Left ventricle myocardium inferior (tissue), 1 donor: ENCODE data around the gene SDC1. TPM values are rescaled to one million over a fixed set of nuclear protein-coding genes. Genes with fewer than 3 reads are reported as not detected.

Experiments used
- DNase-seq: peaks from one replicate; pipeline ENCODE4 v3.0.0-alpha.2; 2020
- H3K27ac ChIP-seq: fragments of 200-600 bp; replicated peaks from 2 replicates; pipeline ENCODE4 v1.8.0; 2021
- H3K27me3 ChIP-seq: fragments of 200-600 bp; 2 replicates; pipeline ENCODE4 v1.8.0; 2021; ENCODE audit warnings: low read depth
- H3K36me3 ChIP-seq: fragments of 200-600 bp; 2 replicates; pipeline ENCODE4 v1.8.0; 2021
- H3K4me1 ChIP-seq: fragments of 200-600 bp; 2 replicates; pipeline ENCODE4 v1.8.0; 2021
- H3K4me3 ChIP-seq: fragments of 200-600 bp; 2 replicates; pipeline ENCODE4 v1.8.0; 2021; ENCODE audit warnings: mild to moderate bottlenecking, moderate library complexity
- H3K9me3 ChIP-seq: fragments of 200-600 bp; replicated peaks from 2 replicates; pipeline ENCODE4 v1.8.0; 2021
- CTCF ChIP-seq: fragments of 200-600 bp; IDR thresholded peaks from 2 replicates; pipeline ENCODE4 v1.8.0; 2021; ENCODE audit warnings: antibody characterized with exemption, mild to moderate bottlenecking, borderline replicate concordance
- intact Hi-C: fragments of 100-400 bp; cut with micrococcal nuclease; formaldehyde crosslinking; loops from one replicate; pipeline ENCODE4 v1.11.0; 2022
- total RNA-seq: library from RNA; stranded (reverse); fragmentation: NEBNext Ultra II Directional; extraction: Animal tissue kit (Norgen Biotek cat#: 25700); gene quantifications from one replicate; pipeline ENCODE4 v1.2.1, GENCODE V29; 2021
- donor health status: DM: no; HTN: yes; CAD: no; lungs with severe emphysema.

The SDC1 gene
- total RNA-seq, 1 donor from 2014 or later = 0.41 TPM

- H3K4me1 ChIP-seq = no peaks in the 10 kb centered on the region
- no peaks in the 10 kb centered on the region for H3K36me3 ChIP-seq
- no peak overlapping the region for H3K27ac ChIP-seq
- no peak overlapping the region for H3K4me3 ChIP-seq
- DNase-seq = no peak
- intact Hi-C loops = no loop called here
- TF ChIP-seq CTCF = no peak
- no peaks in the 10 kb centered on the region for H3K9me3 ChIP-seq
- H3K27me3 ChIP-seq = no peaks in the 10 kb centered on the region
These were observed 49.7 kb downstream of the SDC1 start for GRCh38 chr2:20175267-20175666.

GRCh38 chr2:20174410-20174809, 50.5 kb downstream of the SDC1 start:
- intact Hi-C loops = no loop called here
- no peak for TF ChIP-seq CTCF
- Histone ChIP-seq H3K9me3 (no peaks in the 10 kb centered on the region), H3K36me3 (no peaks in the 10 kb centered on the region), H3K4me3 (no peak overlapping the region), H3K4me1 (no peaks in the 10 kb centered on the region), H3K27ac (no peak overlapping the region), H3K27me3 (peaks cover 2% of the 10 kb centered on the region)
- DNase-seq = no peak

- intact Hi-C loops = no loop called here
- H3K27ac ChIP-seq = no peak overlapping the region
- H3K27me3 ChIP-seq = peaks cover 8% of the 10 kb centered on the region
- no peaks in the 10 kb centered on the region for H3K4me1 ChIP-seq
- no peaks in the 10 kb centered on the region for H3K9me3 ChIP-seq
- no peak for DNase-seq
- H3K36me3 ChIP-seq = no peaks in the 10 kb centered on the region
- no peak overlapping the region for H3K4me3 ChIP-seq
- no peak for TF ChIP-seq CTCF
These were observed 51.2 kb downstream of the SDC1 start for GRCh38 chr2:20173496-20174402.

- no peak for TF ChIP-seq CTCF
- no peak for DNase-seq
- intact Hi-C loops = no loop called here
- peaks cover 15% of the 10 kb centered on the region for H3K27me3 ChIP-seq
- H3K9me3 ChIP-seq = no peaks in the 10 kb centered on the region
- H3K36me3 ChIP-seq = no peaks in the 10 kb centered on the region
- no peaks in the 10 kb centered on the region for H3K4me1 ChIP-seq
- H3K27ac ChIP-seq = no peak overlapping the region
- no peak overlapping the region for H3K4me3 ChIP-seq
These were observed 51.9 kb downstream of the SDC1 start for GRCh38 chr2:20173064-20173463.

- Histone ChIP-seq H3K4me3 (no peak overlapping the region), H3K9me3 (no peaks in the 10 kb centered on the region), H3K27me3 (peaks cover 21% of the 10 kb centered on the region), H3K36me3 (no peaks in the 10 kb centered on the region), H3K4me1 (no peaks in the 10 kb centered on the region), H3K27ac (no peak overlapping the region)
- no peak for DNase-seq
- intact Hi-C loops = no loop called here
- no peak for TF ChIP-seq CTCF
These were observed 52.5 kb downstream of the SDC1 start for GRCh38 chr2:20172273-20173055.
